Stimulated activated CD4-positive, alpha-beta T cell treated with anti-CD3 and anti-CD28 coated beads, Interleukin-12 subunit alpha, Interleukin-12 subunit beta, amount 100 ng/mL, for 24 hours (primary cell): Measurements from ENCODE around the gene CORO1C.
"Not testable (repeated sequence)": the region's sequence is repeated elsewhere in the genome, so short reads cannot be mapped to it uniquely, and the experiment has no call there.

ENCODE experiments used
- DNase-seq, 2 experiments: peaks; one replicate each; pipeline ENCODE4 v3.0.0-alpha.2; 2020; ENCODE audit warnings: low read depth in 2 of 2

The CORO1C gene

GRCh38 chr12:108753976-108754375 is 22.7 kb upstream of the CORO1C start:
- DNase-seq: no peak

- DNase-seq: no peak
Observed at GRCh38 chr12:108752387-108752786, 21.1 kb upstream of the CORO1C start.

GRCh38 chr12:108751821-108752220 is 20.5 kb upstream of the CORO1C start:
- DNase-seq: no peak

- not testable (repeated sequence) for DNase-seq
Observed at GRCh38 chr12:108751003-108751402, 19.7 kb upstream of the CORO1C start.

GRCh38 chr12:108750526-108750925 is 19.2 kb upstream of the CORO1C start:
- no peak for DNase-seq

DNA sequence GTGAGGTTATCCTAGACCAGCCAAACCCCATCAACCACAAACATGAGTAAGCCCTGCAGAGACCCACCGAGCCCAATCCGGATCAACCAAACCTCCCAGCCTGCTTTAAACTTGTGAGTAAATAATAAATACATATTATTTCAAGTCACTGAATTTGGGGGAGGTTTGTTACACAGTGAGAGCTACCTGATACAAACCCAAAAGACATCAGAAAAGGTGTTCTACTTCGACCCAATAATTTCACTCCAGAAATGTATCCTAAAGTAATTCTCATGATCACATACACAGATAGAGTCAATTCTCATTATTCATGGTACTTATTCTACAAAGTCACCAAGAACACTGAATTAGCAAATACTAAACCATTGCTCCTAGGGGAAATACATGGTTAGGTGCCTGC is 16.2 kb upstream of the CORO1C start:
- no peak for DNase-seq

GRCh38 chr12:108745641-108746040 is 14.3 kb upstream of the CORO1C start:
- DNase-seq: no peak

GRCh38 chr12:108744021-108744897 is 12.9 kb upstream of the CORO1C start:
- DNase-seq: no peak

GRCh38 chr12:108738170-108738569 is 6.9 kb upstream of the CORO1C start:
- DNase-seq: no peak

GRCh38 chr12:108735855-108736254 is 4.5 kb upstream of the CORO1C start:
- no peak for DNase-seq

- no peak for DNase-seq
Observed at GRCh38 chr12:108734200-108734906, 3.0 kb upstream of the CORO1C start.

GRCh38 chr12:108733230-108733531 is 1.9 kb upstream of the CORO1C start:
- not testable (repeated sequence) for DNase-seq

DNA sequence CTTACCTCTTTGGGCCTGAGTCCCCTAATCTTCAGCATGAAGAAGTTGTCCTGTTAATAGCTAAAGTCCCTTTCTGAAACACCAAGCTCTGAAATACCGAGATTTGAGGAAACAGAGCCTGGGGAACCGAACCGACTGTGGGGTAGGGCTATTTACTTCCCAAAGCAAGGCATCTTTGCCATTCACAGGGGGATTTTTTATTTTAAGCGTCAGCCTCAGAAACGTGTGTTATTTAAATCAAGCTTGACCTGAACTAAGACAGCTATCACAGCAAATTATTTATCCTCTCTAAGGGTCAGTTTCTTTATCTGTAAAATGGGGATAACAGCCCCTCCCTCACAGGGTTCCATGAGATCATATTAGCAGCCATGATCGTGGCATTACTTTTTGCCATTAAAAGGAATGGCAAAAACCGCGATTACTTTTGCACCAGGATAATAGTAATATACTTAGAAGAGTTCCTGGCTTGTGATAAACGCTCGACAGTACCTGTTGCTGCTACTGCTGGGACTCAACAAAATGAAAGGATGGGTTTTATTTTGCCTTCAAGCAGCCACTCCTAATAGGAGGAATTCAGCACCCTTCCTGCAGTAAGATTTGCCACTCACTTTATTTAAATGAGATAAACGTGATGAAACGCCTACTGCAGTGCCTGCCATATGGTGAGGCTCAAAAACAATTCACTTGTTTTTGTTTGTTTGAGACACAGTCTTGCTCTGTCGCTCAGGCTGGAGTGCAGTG is 1.3 kb upstream of the CORO1C start:
- no peak for DNase-seq

GRCh38 chr12:108731866-108732461 is 646 bp upstream of the CORO1C start:
- peak; percentile 94 to 99 for DNase-seq

DNA sequence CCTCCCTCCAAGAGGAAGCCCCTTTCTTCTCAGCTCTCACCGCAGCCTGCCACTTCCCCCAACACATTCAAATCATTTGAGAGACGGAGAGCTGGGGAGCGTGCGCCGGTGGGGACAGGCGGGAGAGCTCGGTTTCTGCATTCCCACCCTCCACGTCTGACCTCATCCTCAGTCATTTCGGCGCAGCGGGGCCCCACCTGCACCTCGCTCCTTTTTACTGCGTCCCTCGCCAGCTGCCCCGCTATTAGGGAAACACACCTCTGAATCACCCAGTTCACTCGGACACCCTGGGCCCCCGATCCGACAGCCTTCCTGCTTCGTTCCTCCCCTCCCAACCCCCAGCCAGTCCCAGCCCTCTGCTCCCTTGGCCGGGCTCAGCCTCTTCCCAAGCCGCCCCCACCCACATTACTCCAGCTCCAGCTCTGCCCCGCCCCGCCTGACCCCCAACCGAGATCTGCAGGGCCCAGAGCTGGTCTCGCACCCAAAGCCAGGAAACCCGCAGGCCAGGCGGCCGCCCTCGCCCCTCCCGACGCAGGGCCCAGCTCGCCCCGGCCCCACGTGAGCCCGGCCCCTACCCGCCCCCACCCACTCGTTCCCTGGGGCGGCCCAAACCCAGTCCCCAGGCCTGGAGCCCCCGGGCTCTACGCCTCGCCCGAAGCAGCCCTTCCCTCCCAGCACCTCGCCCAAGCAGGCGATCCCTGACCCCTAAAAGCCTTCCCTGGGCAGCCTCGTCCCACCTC is 783 bp downstream of the CORO1C start:
- peak; percentile 21 to 46 for DNase-seq

GRCh38 chr12:108729612-108730364 is 1.5 kb downstream of the CORO1C start:
- no peak for DNase-seq

DNA sequence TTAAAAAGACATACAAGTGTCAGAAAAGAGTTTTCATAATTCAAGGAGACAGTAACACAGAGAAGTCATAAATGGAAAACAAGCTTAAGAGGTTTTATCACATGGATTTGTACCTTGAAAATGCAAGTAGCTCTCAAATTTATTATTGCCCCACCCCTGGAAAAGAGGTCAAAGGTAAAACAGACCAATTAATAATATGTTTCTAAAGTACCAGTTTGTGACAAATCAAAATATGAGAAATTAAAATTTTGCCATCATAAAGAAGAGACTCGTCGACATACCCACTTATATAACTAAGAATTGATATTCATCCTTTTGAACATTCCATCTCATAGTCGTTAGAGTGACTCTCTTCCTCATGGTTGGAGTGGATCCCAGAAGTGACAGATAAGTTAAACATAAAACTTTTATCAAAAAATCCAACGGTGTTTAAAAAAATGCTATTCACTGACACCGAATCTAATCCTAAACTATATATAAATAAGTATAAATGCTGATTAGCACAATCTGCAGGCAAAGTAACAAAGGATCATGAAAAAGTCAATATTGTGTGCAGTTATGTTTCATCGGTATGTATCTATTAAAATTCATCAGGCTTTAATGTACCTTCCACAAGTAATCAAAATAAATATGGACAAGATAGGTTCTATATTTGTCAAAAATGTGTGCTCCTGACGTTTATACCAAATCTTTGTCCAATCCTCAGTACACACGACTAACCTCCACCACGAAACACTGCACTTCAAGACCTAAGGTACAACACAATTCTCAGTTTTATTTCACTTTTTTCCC is 2.3 kb downstream of the CORO1C start:
- no peak for DNase-seq

- DNase-seq: no peak
Observed at GRCh38 chr12:108727868-108728735, 3.2 kb downstream of the CORO1C start.

DNA sequence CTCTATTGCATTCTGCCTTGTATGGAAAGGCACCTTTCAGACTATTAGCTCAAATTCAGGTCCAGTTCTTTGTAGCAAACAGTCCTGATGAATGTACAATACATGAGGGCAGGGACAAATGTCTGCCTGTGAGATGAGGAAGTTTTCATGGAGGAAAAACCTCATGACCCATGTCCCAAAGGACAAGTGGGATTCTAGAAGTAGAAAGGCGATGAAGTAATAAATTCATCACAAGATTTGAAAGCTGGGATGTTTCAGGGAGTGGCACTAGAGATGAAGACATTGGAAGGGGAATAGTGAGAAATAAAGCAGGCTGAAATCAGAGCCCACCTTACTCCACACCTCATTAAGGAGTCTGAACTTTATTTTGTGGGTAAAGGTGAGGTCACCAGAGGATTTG is 4.2 kb downstream of the CORO1C start:
- no peak for DNase-seq
